ENCODE results near the gene TRIM15.
"Not testable (repeated sequence)": the region's sequence is repeated elsewhere in the genome, so short reads cannot be mapped to it uniquely, and the experiment has no call there.

Gene TRIM15

GRCh38 chr6:30211306-30211705 lies 48.0 kb downstream of the TRIM15 start:
- peaks cover 10% of the 10 kb centered on the region for H3K36me3 Mint-ChIP-seq
- H3K27ac Mint-ChIP-seq: peak overlapping the region; percentile 15
- H3K4me1 Mint-ChIP-seq: peaks cover 59% of the 10 kb centered on the region
- ATAC-seq (ENCODE audit: low read depth) (no peak), DNase-seq (ENCODE audit: low spot score in 2 of 2) (no peak)
- no peaks in the 10 kb centered on the region for H3K27me3 Mint-ChIP-seq
- peak overlapping the region; percentile 68 for H3K4me3 Mint-ChIP-seq
- no peaks in the 10 kb centered on the region for H3K9me3 Mint-ChIP-seq

- Mint-ChIP-seq H3K27ac (peak overlapping the region; percentile 96), H3K4me3 (peak overlapping the region; percentile 96), H3K36me3 (peaks cover 10% of the 10 kb centered on the region), H3K4me1 (peaks cover 54% of the 10 kb centered on the region), H3K27me3 (no peaks in the 10 kb centered on the region), H3K9me3 (no peaks in the 10 kb centered on the region)
- ATAC-seq (ENCODE audit: low read depth) (no peak), DNase-seq (ENCODE audit: low spot score in 2 of 2) (no peak)
These were observed 48.6 kb downstream of the TRIM15 start for GRCh38 chr6:30211899-30212298.

- no peaks in the 10 kb centered on the region for H3K27me3 Mint-ChIP-seq
- peaks cover 45% of the 10 kb centered on the region for H3K4me1 Mint-ChIP-seq
- peak within 1 kb of the TSS; percentile 96 for H3K27ac Mint-ChIP-seq
- H3K9me3 Mint-ChIP-seq: no peaks in the 10 kb centered on the region
- H3K36me3 Mint-ChIP-seq: peaks cover 10% of the 10 kb centered on the region
- H3K4me3 Mint-ChIP-seq: peak within 1 kb of the TSS; percentile 96
- peak; percentile 96 to 98 for DNase-seq (ENCODE audit: low spot score in 2 of 2)
- ATAC-seq (ENCODE audit: low read depth): peak; percentile 85
These were observed 49.7 kb downstream of the TRIM15 start, which contains the start of gene TRIM26 for GRCh38 chr6:30212865-30213666. Gene TRIM26 (minus strand): TSS chr6:30213406. CDS start chr6:30199103, 14,303 bp downstream.

GRCh38 chr6:30213667-30213956 lies 50.3 kb downstream of the TRIM15 start:
- H3K27ac Mint-ChIP-seq: peak overlapping the region; percentile 96
- H3K4me1 Mint-ChIP-seq: peaks cover 42% of the 10 kb centered on the region
- ATAC-seq (ENCODE audit: low read depth) (no peak), DNase-seq (ENCODE audit: low spot score in 2 of 2) (no peak)
- peaks cover 9% of the 10 kb centered on the region for H3K36me3 Mint-ChIP-seq
- no peaks in the 10 kb centered on the region for H3K9me3 Mint-ChIP-seq
- H3K4me3 Mint-ChIP-seq: peak overlapping the region; percentile 96
- no peaks in the 10 kb centered on the region for H3K27me3 Mint-ChIP-seq

GRCh38 chr6:30213957-30214656 lies 50.8 kb downstream of the TRIM15 start:
- no peaks in the 10 kb centered on the region for H3K9me3 Mint-ChIP-seq
- peak overlapping the region; percentile 96 for H3K27ac Mint-ChIP-seq
- no peaks in the 10 kb centered on the region for H3K27me3 Mint-ChIP-seq
- ATAC-seq (ENCODE audit: low read depth) (peak; percentile 50), DNase-seq (ENCODE audit: low spot score in 2 of 2) (peak; percentile 54 to 72)
- H3K4me1 Mint-ChIP-seq: peaks cover 38% of the 10 kb centered on the region
- peak overlapping the region; percentile 96 for H3K4me3 Mint-ChIP-seq
- H3K36me3 Mint-ChIP-seq: peaks cover 7% of the 10 kb centered on the region

GRCh38 chr6:30214657-30214982 lies 51.3 kb downstream of the TRIM15 start:
- no peaks in the 10 kb centered on the region for H3K9me3 Mint-ChIP-seq
- peaks cover 7% of the 10 kb centered on the region for H3K36me3 Mint-ChIP-seq
- no peak for DNase-seq (ENCODE audit: low spot score in 2 of 2)
- peak overlapping the region; percentile 96 for H3K27ac Mint-ChIP-seq
- no peaks in the 10 kb centered on the region for H3K27me3 Mint-ChIP-seq
- H3K4me3 Mint-ChIP-seq: peak overlapping the region; percentile 96
- H3K4me1 Mint-ChIP-seq: peaks cover 42% of the 10 kb centered on the region
- no peak for ATAC-seq (ENCODE audit: low read depth)

- Mint-ChIP-seq H3K4me3 (peak overlapping the region; percentile 74), H3K27me3 (no peaks in the 10 kb centered on the region), H3K36me3 (peaks cover 2% of the 10 kb centered on the region), H3K9me3 (no peaks in the 10 kb centered on the region), H3K4me1 (peaks cover 28% of the 10 kb centered on the region), H3K27ac (peak overlapping the region; percentile 96)
- no peak for ATAC-seq (ENCODE audit: low read depth)
- no peak for DNase-seq (ENCODE audit: low spot score in 2 of 2)
These were observed 52.8 kb downstream of the TRIM15 start for GRCh38 chr6:30216096-30216495.

- H3K27me3 Mint-ChIP-seq: no peaks in the 10 kb centered on the region
- no peak overlapping the region for H3K27ac Mint-ChIP-seq
- peaks cover 19% of the 10 kb centered on the region for H3K4me1 Mint-ChIP-seq
- no peak overlapping the region for H3K4me3 Mint-ChIP-seq
- DNase-seq (ENCODE audit: low spot score in 2 of 2) (peak; percentile 47 to 62), ATAC-seq (ENCODE audit: low read depth) (peak; percentile 65)
- peaks cover 7% of the 10 kb centered on the region for H3K9me3 Mint-ChIP-seq
- peaks cover 5% of the 10 kb centered on the region for H3K36me3 Mint-ChIP-seq
These were observed 55.9 kb downstream of the TRIM15 start for GRCh38 chr6:30219244-30219643.

- H3K9me3 Mint-ChIP-seq, H3K27ac Mint-ChIP-seq: not testable (repeated sequence)
These were observed 58.0 kb downstream of the TRIM15 start for GRCh38 chr6:30221395-30221794.

GRCh38 chr6:30221956-30222355 lies 58.6 kb downstream of the TRIM15 start:
- not testable (repeated sequence) for H3K4me3 Mint-ChIP-seq; H3K27me3 Mint-ChIP-seq; H3K36me3 Mint-ChIP-seq; DNase-seq (ENCODE audit: low spot score in 2 of 2); H3K4me1 Mint-ChIP-seq; H3K9me3 Mint-ChIP-seq; H3K27ac Mint-ChIP-seq; ATAC-seq (ENCODE audit: low read depth)

More at GRCh38 chr6:30221395-30221794, 58.0 kb downstream of the TRIM15 start:
- DNase-seq (ENCODE audit: low spot score in 2 of 2); ATAC-seq (ENCODE audit: low read depth); H3K4me1 Mint-ChIP-seq; H3K4me3 Mint-ChIP-seq; H3K27me3 Mint-ChIP-seq; H3K36me3 Mint-ChIP-seq: not testable (repeated sequence)
